Transverse colon (tissue), 4 donors: ENCODE results near the gene GBGT1.

ENCODE experiments used
- EP300 ChIP-seq: sonication (generic); formaldehyde crosslinking; IDR thresholded peaks from one replicate; pipeline ENCODE4 v1.6.1; 2017; ENCODE audit warnings: antibody characterized with exemption, low read depth
- POLR2A ChIP-seq: fragments of 450-650 bp; IDR thresholded peaks from one replicate; pipeline ENCODE4 v1.6.1; 2016; ENCODE audit warnings: antibody characterized with exemption, mild to moderate bottlenecking, moderate library complexity
- POLR2AphosphoS5 ChIP-seq, 3 donors: sonication (generic); formaldehyde crosslinking; IDR thresholded peaks; one replicate each; pipeline ENCODE4 v1.6.1; 2016; ENCODE audit warnings: antibody characterized with exemption in 3 of 3
- TF ChIP-seq, protein P1 (sequence below), 5 experiments: fragments of 200-600 bp in 3 of 5; fragments of 450-650 bp in 2 of 5; sonication (generic) in 3 of 5; IDR thresholded peaks; 1 replicate in 2 of 5; 2 replicates in 3 of 5; pipeline ENCODE4 v1.5.1; 2016 to 2017; ENCODE audit warnings: antibody characterized with exemption in 5 of 5, inconsistent platforms in 3 of 5, mild to moderate bottlenecking in 2 of 5, moderate library complexity in 1 of 5

DNA sequence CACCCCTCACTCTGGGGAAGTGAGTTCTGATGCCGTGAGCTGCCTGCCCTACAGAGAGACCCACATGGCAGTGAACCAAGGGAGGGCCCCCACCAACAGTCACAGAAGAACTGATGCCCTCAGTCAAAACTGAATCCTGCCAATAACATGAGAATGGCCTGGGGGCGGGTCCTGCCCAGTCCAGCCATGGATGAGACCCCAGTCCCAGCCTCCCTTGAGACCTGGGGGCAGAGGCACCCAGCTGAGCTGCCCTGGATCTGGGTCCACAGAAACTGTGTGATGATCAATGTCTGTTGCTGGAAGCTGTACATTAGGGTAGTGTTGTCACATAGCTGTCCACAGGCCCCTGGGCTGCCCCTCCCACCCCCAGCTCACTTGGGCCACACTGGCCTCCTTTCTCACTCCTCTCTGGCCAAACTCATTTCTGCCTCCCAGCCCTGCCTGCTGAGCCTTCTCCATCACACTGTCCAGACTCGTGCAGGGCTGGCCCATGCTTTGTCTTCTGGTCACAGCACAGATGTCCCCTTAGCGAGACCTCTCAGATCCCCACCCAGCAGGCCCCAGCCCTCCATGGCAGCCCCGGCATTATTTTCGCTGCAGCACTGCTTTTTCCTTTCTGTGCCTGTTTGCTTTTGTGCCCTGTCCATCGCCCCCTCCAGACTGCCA lies 16.8 kb downstream of the GBGT1 start:
- TF ChIP-seq POLR2AphosphoS5 (IDR thresholded peaks at IDR 0.05) (no peak), POLR2A (no peak), EP300 (no peak)
- TF ChIP-seq, protein P1, sequence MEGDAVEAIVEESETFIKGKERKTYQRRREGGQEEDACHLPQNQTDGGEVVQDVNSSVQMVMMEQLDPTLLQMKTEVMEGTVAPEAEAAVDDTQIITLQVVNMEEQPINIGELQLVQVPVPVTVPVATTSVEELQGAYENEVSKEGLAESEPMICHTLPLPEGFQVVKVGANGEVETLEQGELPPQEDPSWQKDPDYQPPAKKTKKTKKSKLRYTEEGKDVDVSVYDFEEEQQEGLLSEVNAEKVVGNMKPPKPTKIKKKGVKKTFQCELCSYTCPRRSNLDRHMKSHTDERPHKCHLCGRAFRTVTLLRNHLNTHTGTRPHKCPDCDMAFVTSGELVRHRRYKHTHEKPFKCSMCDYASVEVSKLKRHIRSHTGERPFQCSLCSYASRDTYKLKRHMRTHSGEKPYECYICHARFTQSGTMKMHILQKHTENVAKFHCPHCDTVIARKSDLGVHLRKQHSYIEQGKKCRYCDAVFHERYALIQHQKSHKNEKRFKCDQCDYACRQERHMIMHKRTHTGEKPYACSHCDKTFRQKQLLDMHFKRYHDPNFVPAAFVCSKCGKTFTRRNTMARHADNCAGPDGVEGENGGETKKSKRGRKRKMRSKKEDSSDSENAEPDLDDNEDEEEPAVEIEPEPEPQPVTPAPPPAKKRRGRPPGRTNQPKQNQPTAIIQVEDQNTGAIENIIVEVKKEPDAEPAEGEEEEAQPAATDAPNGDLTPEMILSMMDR (IDR thresholded peaks at IDR 0.05) = no peak
